ENCODE measurements around the gene SUPT7L. TPM values are rescaled to one million over a fixed set of nuclear protein-coding genes. Genes with fewer than 3 reads are reported as not detected.

SUPT7L gene
- total RNA-seq, 1 experiment from 2014 or later: 23.3 TPM

DNA sequence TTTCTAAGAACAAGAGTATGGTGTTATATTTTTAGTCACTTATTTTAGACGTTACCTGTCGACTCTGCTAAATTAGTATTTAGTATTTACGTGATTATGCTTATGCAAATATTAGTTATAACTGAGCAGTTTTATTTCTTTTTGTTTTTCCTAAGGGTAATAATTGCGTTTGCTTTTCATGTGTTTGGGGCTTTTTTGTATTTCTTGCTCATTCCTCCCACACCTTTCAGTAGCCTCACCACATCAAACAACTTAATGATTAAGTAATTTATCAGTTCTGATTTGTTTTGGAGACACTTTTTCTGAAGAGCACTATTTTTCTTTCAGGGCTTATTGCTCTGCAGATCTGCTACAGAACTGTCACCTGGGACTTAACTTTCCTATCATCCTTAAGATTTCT is 7.8 kb upstream of the SUPT7L start:
- peaks cover 75% of the 10 kb centered on the region for H3K36me3 ChIP-seq
- no peak for DNase-seq (ENCODE audit: low read depth in 1 of 2, low spot score in 2 of 2)
- no peaks in the 10 kb centered on the region for H3K9me3 ChIP-seq (replicated peaks)
- H3K27ac ChIP-seq: no peak overlapping the region
- H3K27me3 ChIP-seq (replicated peaks): no peaks in the 10 kb centered on the region
- no peaks in the 10 kb centered on the region for H3K4me1 ChIP-seq (replicated peaks)
- H3K4me3 ChIP-seq: no peak overlapping the region

GRCh38 chr2:27667446-27667845 is 4.0 kb upstream of the SUPT7L start:
- no peak for DNase-seq (ENCODE audit: low read depth in 1 of 2, low spot score in 2 of 2)
- H3K9me3 ChIP-seq (replicated peaks): no peaks in the 10 kb centered on the region
- no peak overlapping the region for H3K27ac ChIP-seq
- H3K36me3 ChIP-seq: peaks cover 56% of the 10 kb centered on the region
- no peaks in the 10 kb centered on the region for H3K27me3 ChIP-seq (replicated peaks)
- H3K4me1 ChIP-seq (replicated peaks): peaks cover 13% of the 10 kb centered on the region
- no peak overlapping the region for H3K4me3 ChIP-seq

DNA sequence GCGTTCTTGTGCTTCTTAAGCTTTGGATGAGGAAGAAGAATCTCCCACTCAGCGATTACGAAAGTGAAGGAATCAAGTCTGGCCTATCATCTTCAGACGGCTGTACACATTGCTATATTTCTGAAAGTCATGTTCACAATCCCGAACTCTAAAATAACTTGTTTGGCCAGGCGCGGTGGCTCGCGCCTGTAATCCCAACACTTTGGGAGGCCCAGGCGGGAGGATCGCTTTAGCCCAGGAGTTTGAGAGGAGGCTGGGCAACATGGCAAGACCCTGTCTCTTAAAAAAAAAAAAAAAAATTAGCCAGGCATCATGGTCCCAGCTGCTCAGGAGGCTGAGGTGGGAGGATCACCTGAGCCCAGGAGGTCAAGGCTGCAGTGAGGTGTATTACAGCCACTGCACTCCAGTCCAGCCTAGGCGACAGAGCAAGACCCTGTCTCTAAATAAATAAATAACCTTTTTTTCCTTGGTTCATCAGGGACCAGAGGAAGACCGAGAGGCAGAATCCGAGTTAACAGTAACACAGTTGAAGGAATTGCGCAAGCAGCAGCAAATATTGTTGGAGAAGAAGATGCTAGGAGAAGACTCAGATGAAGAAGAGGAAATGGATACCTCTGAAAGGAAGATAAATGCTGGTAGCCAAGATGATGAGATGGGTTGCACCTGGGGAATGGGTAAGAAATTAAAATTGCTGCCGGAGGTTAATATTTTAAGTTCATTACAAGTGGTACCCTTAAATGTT is 1.4 kb upstream of the SUPT7L start:
- H3K4me3 ChIP-seq: peak overlapping the region; percentile 67

DNA sequence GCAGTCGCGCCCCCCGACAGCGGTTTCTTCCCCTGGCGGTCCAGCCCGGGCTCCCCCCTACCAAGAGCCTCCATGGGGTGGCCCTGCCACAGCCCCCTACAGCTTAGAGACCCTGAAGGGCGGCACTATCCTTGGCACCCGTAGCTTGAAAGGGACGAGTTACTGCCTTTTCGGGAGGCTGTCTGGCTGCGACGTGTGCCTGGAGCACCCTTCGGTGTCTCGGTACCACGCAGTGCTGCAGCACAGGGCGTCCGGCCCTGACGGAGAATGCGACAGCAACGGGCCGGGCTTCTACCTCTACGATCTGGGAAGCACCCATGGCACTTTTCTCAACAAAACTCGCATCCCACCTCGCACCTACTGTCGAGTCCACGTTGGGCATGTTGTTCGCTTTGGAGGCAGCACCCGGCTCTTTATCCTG is 750 bp upstream of the SUPT7L start:
- no peak for DNase-seq (ENCODE audit: low read depth in 1 of 2, low spot score in 2 of 2)
- H3K4me3 ChIP-seq: peak overlapping the region; percentile 67
- H3K27ac ChIP-seq: peak overlapping the region; percentile 74
- H3K36me3 ChIP-seq: peaks cover 59% of the 10 kb centered on the region
- H3K4me1 ChIP-seq (replicated peaks): peaks cover 15% of the 10 kb centered on the region
- no peaks in the 10 kb centered on the region for H3K9me3 ChIP-seq (replicated peaks)
- H3K27me3 ChIP-seq (replicated peaks): no peaks in the 10 kb centered on the region

More for the DNA sequence above, 1.4 kb upstream of the SUPT7L start:
- Histone ChIP-seq H3K27ac (no peak overlapping the region; the same call in 1 of the 2 replicates), H3K9me3 (replicated peaks) (no peaks in the 10 kb centered on the region), H3K36me3 (peaks cover 59% of the 10 kb centered on the region), H3K27me3 (replicated peaks) (no peaks in the 10 kb centered on the region), H3K4me1 (replicated peaks) (peaks cover 15% of the 10 kb centered on the region)
- DNase-seq (ENCODE audit: low read depth in 1 of 2, low spot score in 2 of 2): no peak

GRCh38 chr2:27661371-27661770 is 2.0 kb downstream of the SUPT7L start:
- H3K4me3 ChIP-seq: no peak overlapping the region
- DNase-seq (ENCODE audit: low read depth in 1 of 2, low spot score in 2 of 2): no peak
- H3K27me3 ChIP-seq (replicated peaks): no peaks in the 10 kb centered on the region
- no peaks in the 10 kb centered on the region for H3K9me3 ChIP-seq (replicated peaks)
- peaks cover 63% of the 10 kb centered on the region for H3K36me3 ChIP-seq
- H3K27ac ChIP-seq: no peak overlapping the region
- H3K4me1 ChIP-seq (replicated peaks): peaks cover 15% of the 10 kb centered on the region

DNA sequence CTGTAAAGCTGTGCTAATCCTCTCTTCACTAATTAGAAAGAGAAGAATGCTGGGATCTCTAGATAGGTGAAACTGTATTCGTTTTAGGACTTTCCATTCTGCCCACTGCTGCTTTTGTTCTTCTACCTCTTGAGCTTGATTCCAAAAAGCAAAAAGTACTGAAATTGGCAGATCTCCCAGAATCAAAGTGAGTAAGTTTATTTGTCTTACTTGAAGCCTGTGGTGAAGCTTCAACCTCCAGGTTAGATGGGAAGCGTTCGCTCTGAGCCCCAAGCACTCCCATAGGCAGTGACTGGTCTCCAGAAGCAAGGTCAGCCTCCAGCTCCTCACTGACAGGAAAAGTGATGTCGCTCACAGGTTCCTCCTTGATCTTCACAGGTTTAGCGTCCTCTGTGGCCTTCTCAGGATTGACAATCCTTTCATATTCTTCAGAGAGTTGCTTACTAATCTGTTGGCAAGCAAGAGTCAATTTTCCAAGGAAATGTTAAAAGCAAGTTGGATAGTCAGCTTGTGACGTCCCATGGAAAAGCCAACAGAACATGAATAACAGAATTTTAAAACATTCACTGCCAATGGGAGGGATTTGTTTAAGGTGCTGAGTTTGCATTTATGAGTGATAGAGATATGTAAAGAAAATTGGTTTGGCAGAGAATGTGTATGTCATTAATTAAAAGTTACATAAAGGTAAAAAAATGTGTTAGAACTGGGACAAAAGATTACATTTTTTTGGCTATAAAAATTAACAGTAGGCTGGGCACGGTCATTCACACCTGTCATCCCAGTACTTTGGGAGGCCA is 8.1 kb downstream of the SUPT7L start:
- Histone ChIP-seq H3K27me3 (replicated peaks) (no peaks in the 10 kb centered on the region), H3K4me3 (no peak overlapping the region), H3K36me3 (peaks cover 92% of the 10 kb centered on the region), H3K9me3 (replicated peaks) (no peaks in the 10 kb centered on the region), H3K27ac (no peak overlapping the region), H3K4me1 (replicated peaks) (peaks cover 3% of the 10 kb centered on the region; the same call in 1 of the 2 replicates)
- peak; percentile 31 to 56 for DNase-seq (ENCODE audit: low read depth in 1 of 2, low spot score in 2 of 2)

GRCh38 chr2:27653397-27653796 is 10.0 kb downstream of the SUPT7L start:
- peaks cover 92% of the 10 kb centered on the region for H3K36me3 ChIP-seq
- DNase-seq (ENCODE audit: low read depth in 1 of 2, low spot score in 2 of 2): no peak
- no peak overlapping the region for H3K27ac ChIP-seq
- H3K4me1 ChIP-seq (replicated peaks): peaks cover 3% of the 10 kb centered on the region; the same call in 1 of the 2 replicates
- no peaks in the 10 kb centered on the region for H3K27me3 ChIP-seq (replicated peaks)
- no peaks in the 10 kb centered on the region for H3K9me3 ChIP-seq (replicated peaks)
- no peak overlapping the region for H3K4me3 ChIP-seq

- peaks cover 3% of the 10 kb centered on the region; the same call in 1 of the 2 replicates for H3K4me1 ChIP-seq (replicated peaks)
- H3K27me3 ChIP-seq (replicated peaks): no peaks in the 10 kb centered on the region
- no peak overlapping the region for H3K4me3 ChIP-seq
- DNase-seq (ENCODE audit: low read depth in 1 of 2, low spot score in 2 of 2): no peak
- H3K9me3 ChIP-seq (replicated peaks): no peaks in the 10 kb centered on the region
- no peak overlapping the region for H3K27ac ChIP-seq
- H3K36me3 ChIP-seq: peaks cover 93% of the 10 kb centered on the region
These were observed 10.6 kb downstream of the SUPT7L start for GRCh38 chr2:27652790-27653189.

GRCh38 chr2:27652341-27652740 is 11.1 kb downstream of the SUPT7L start:
- Histone ChIP-seq H3K9me3 (replicated peaks) (no peaks in the 10 kb centered on the region), H3K27me3 (replicated peaks) (no peaks in the 10 kb centered on the region), H3K4me3 (no peak overlapping the region), H3K27ac (no peak overlapping the region), H3K36me3 (peaks cover 93% of the 10 kb centered on the region), H3K4me1 (replicated peaks) (peaks cover 3% of the 10 kb centered on the region; the same call in 1 of the 2 replicates)
- no peak for DNase-seq (ENCODE audit: low read depth in 1 of 2, low spot score in 2 of 2)

- Histone ChIP-seq H3K4me1 (replicated peaks) (peaks cover 3% of the 10 kb centered on the region; the same call in 1 of the 2 replicates), H3K9me3 (replicated peaks) (no peaks in the 10 kb centered on the region), H3K27me3 (replicated peaks) (no peaks in the 10 kb centered on the region), H3K36me3 (peaks cover 96% of the 10 kb centered on the region), H3K4me3 (no peak overlapping the region), H3K27ac (no peak overlapping the region)
- no peak for DNase-seq (ENCODE audit: low read depth in 1 of 2, low spot score in 2 of 2)
These were observed 12.4 kb downstream of the SUPT7L start for GRCh38 chr2:27651056-27651455.

- H3K27me3 ChIP-seq (replicated peaks): no peaks in the 10 kb centered on the region
- peaks cover 89% of the 10 kb centered on the region for H3K36me3 ChIP-seq
- no peak overlapping the region for H3K27ac ChIP-seq
- no peaks in the 10 kb centered on the region for H3K4me1 ChIP-seq (replicated peaks)
- H3K9me3 ChIP-seq (replicated peaks): no peaks in the 10 kb centered on the region
- H3K4me3 ChIP-seq: no peak overlapping the region
- no peak for DNase-seq (ENCODE audit: low read depth in 1 of 2, low spot score in 2 of 2)
These were observed 15.7 kb downstream of the SUPT7L start for GRCh38 chr2:27647737-27648136.

DNA sequence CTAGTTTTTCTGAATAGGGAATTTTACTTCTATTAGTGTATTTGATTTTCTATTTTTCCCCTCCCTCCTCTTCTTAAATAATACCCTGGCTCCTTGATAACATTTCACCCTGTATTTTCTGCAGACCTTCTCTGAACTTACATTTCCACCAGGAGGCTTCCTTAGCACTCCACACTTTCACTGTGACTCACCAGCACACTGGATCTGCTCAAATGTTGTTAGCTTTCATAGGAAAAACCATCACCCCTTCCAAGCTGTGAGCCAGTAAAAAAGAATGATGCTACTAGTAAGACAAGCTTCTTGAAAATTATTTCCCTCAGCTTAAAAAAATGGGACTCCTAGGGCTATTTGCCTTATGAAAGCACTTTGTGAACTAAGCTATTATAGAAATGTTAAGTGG is 16.1 kb downstream of the SUPT7L start:
- H3K4me1 ChIP-seq (replicated peaks): no peaks in the 10 kb centered on the region
- no peaks in the 10 kb centered on the region for H3K9me3 ChIP-seq (replicated peaks)
- no peak overlapping the region for H3K4me3 ChIP-seq
- no peak for DNase-seq (ENCODE audit: low read depth in 1 of 2, low spot score in 2 of 2)
- H3K27ac ChIP-seq: no peak overlapping the region
- H3K36me3 ChIP-seq: peaks cover 89% of the 10 kb centered on the region
- H3K27me3 ChIP-seq (replicated peaks): no peaks in the 10 kb centered on the region

- no peaks in the 10 kb centered on the region for H3K4me1 ChIP-seq (replicated peaks)
- H3K27ac ChIP-seq: no peak overlapping the region
- no peak overlapping the region for H3K4me3 ChIP-seq
- no peak for DNase-seq (ENCODE audit: low read depth in 1 of 2, low spot score in 2 of 2)
- no peaks in the 10 kb centered on the region for H3K9me3 ChIP-seq (replicated peaks)
- peaks cover 90% of the 10 kb centered on the region for H3K36me3 ChIP-seq
- no peaks in the 10 kb centered on the region for H3K27me3 ChIP-seq (replicated peaks)
These were observed 18.2 kb downstream of the SUPT7L start for GRCh38 chr2:27645197-27645596.

DNA sequence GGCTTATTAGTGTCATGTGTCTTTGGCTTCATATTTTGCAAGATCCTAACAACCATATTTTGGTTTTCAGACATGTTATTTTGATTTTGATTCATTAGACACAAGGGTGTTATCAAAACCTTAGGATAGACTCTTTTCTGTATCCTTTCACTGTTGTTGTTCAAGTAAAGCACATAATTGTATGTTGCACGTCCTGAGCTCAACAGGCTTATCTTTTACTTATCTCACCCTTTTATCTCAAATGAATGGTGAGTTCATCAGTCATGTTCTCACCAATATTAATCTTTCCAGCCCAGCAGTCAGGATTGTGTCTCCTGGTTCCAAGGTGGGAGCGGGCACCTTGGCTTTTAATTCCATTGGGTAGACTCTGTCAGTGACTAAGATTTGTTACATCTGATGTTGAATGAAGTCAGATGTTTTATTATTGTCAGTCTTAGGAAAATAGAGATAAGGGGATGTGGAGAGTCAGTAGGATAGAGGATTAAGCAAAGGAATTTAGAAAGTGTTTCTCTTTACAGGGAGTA is 22.6 kb downstream of the SUPT7L start:
- Histone ChIP-seq H3K4me3 (no peak overlapping the region), H3K4me1 (replicated peaks) (peaks cover 8% of the 10 kb centered on the region), H3K9me3 (replicated peaks) (no peaks in the 10 kb centered on the region), H3K36me3 (peaks cover 88% of the 10 kb centered on the region), H3K27me3 (replicated peaks) (no peaks in the 10 kb centered on the region), H3K27ac (no peak overlapping the region)
- DNase-seq (ENCODE audit: low read depth in 1 of 2, low spot score in 2 of 2): no peak
